Stimulated activated CD4-positive, alpha-beta T cell treated with anti-CD3 and anti-CD28 coated beads, Interleukin-15, amount 100 ng/mL, for 1 hour (primary cell): ENCODE measurements around the gene EIF2B4.
"Not testable (repeated sequence)": the region's sequence is repeated elsewhere in the genome, so short reads cannot be mapped to it uniquely, and the experiment has no call there.

Experiments
- DNase-seq, 2 donors: peaks; one replicate each; pipeline ENCODE4 v3.0.0-alpha.2; 2020; ENCODE audit warnings: low read depth in 1 of 2, low spot score in 1 of 2

EIF2B4 gene

GRCh38 chr2:27378096-27378808 is 8.1 kb upstream of the EIF2B4 start:
- DNase-seq = no peak

GRCh38 chr2:27377618-27378095 is 7.5 kb upstream of the EIF2B4 start:
- no peak for DNase-seq

GRCh38 chr2:27376866-27377617 is 6.9 kb upstream of the EIF2B4 start:
- no peak for DNase-seq

- DNase-seq = no peak
Measured at GRCh38 chr2:27376151-27376865, 6.2 kb upstream of the EIF2B4 start.

- DNase-seq = no peak
Measured at GRCh38 chr2:27375513-27376099, 5.5 kb upstream of the EIF2B4 start.

- no peak for DNase-seq
Measured at GRCh38 chr2:27373567-27373966, 3.4 kb upstream of the EIF2B4 start.

GRCh38 chr2:27372937-27373336 is 2.8 kb upstream of the EIF2B4 start:
- DNase-seq = no peak

GRCh38 chr2:27370816-27371620 is 880 bp upstream of the EIF2B4 start:
- no peak for DNase-seq

GRCh38 chr2:27369471-27370025 is 590 bp downstream of the EIF2B4 start:
- no peak for DNase-seq

GRCh38 chr2:27363933-27364332 is 6.2 kb downstream of the EIF2B4 start:
- no peak for DNase-seq

GRCh38 chr2:27362678-27363420 is 7.3 kb downstream of the EIF2B4 start:
- no peak for DNase-seq

GRCh38 chr2:27356382-27357181 is 13.6 kb downstream of the EIF2B4 start, which contains the start of gene GTF3C2:
Gene GTF3C2 (minus strand): TSS chr2:27356764. CDS start chr2:27343554, 13,210 bp downstream.
- peak; percentile 82 for DNase-seq

- DNase-seq = peak in 1 of 2 donors; percentile 37
Measured at GRCh38 chr2:27356056-27356381, 14.1 kb downstream of the EIF2B4 start.

- no peak for DNase-seq
Measured at GRCh38 chr2:27354597-27354927, 15.6 kb downstream of the EIF2B4 start.

- DNase-seq = no peak
Measured at GRCh38 chr2:27353762-27354596, 16.2 kb downstream of the EIF2B4 start.

GRCh38 chr2:27353386-27353761 is 16.8 kb downstream of the EIF2B4 start:
- not testable (repeated sequence) for DNase-seq

- no peak for DNase-seq
Measured at GRCh38 chr2:27351802-27352598, 18.1 kb downstream of the EIF2B4 start.
